Right renal cortex interstitium (tissue), 3 donors: ENCODE data around the gene ITGAE. TPM values are rescaled to one million over a fixed set of nuclear protein-coding genes. Genes with fewer than 3 reads are reported as not detected.
"Not testable (repeated sequence)": the region's sequence is repeated elsewhere in the genome, so short reads cannot be mapped to it uniquely, and the experiment has no call there.

Source experiments
- DNase-seq, 3 donors: peaks; one replicate each; pipeline ENCODE4 v3.0.0-alpha.2; 2013; ENCODE audit warnings: low read depth in 3 of 3, low spot score in 2 of 3
- polyA plus RNA-seq, 3 donors: library from polyadenylated mRNA; unstranded; fragments of 120-200 nt; gene quantifications; one replicate each; pipeline ENCODE4 v1.2.1, GENCODE V29; 2013; ENCODE audit not compliant: insufficient read length in 3 of 3

The ITGAE gene
- 10 to 100 TPM; 37.4 to 40.9 (median 38.3) TPM for polyA plus RNA-seq

GRCh38 chr17:3800362-3801271 lies at the start of gene ITGAE:
TSS of gene ITGAE (minus strand) at chr17:3801188. CDS start at chr17:3801144, 44 bp downstream.
- DNase-seq, result no peak

GRCh38 chr17:3848229-3848835 lies 47.3 kb upstream of the ITGAE start:
- no peak for DNase-seq

- no peak for DNase-seq
These were observed 46.2 kb upstream of the ITGAE start for GRCh38 chr17:3847165-3847670.

GRCh38 chr17:3846437-3847164 lies 45.6 kb upstream of the ITGAE start:
- DNase-seq, result no peak

- peak; percentile 72 to 89 (median 87) for DNase-seq
These were observed 44.8 kb upstream of the ITGAE start, which contains the start of gene NCBP3 for GRCh38 chr17:3845621-3846436. TSS of gene NCBP3 (minus strand) at chr17:3846246. CDS start at chr17:3846223, 23 bp downstream.

GRCh38 chr17:3845291-3845620 lies 44.3 kb upstream of the ITGAE start:
- DNase-seq, result peak in 1 of 3 donors; percentile 1

GRCh38 chr17:3844556-3844955 lies 43.6 kb upstream of the ITGAE start:
- DNase-seq, result not testable (repeated sequence)

- no peak for DNase-seq
These were observed 43.0 kb upstream of the ITGAE start for GRCh38 chr17:3843935-3844516.

- DNase-seq, result no peak
These were observed 37.2 kb upstream of the ITGAE start for GRCh38 chr17:3838206-3838605.

GRCh38 chr17:3836551-3836950 lies 35.6 kb upstream of the ITGAE start:
- no peak for DNase-seq

GRCh38 chr17:3835410-3836229 lies 34.6 kb upstream of the ITGAE start:
- no peak for DNase-seq

- no peak for DNase-seq
These were observed 33.8 kb upstream of the ITGAE start for GRCh38 chr17:3834811-3835210.

GRCh38 chr17:3828852-3829232 lies 27.9 kb upstream of the ITGAE start:
- DNase-seq, result no peak

GRCh38 chr17:3828151-3828851 lies 27.3 kb upstream of the ITGAE start:
- no peak for DNase-seq

- DNase-seq, result no peak
These were observed 26.3 kb upstream of the ITGAE start for GRCh38 chr17:3827124-3827773.

GRCh38 chr17:3826191-3826590 lies 25.2 kb upstream of the ITGAE start:
- DNase-seq, result no peak

- no peak for DNase-seq
These were observed 20.1 kb upstream of the ITGAE start for GRCh38 chr17:3821101-3821500.

- no peak for DNase-seq
These were observed 17.8 kb upstream of the ITGAE start for GRCh38 chr17:3818786-3819185.
